HUES48 (cell line): ENCODE data around the gene CTDP1.
"Not testable (repeated sequence)": the region's sequence is repeated elsewhere in the genome, so short reads cannot be mapped to it uniquely, and the experiment has no call there.

Source experiments
- H3K27ac ChIP-seq: one replicate; pipeline ENCODE4 v1.7.0; 2013; ENCODE audit warnings: low read depth, low read length, inconsistent platforms
- H3K27me3 ChIP-seq: 2 replicates; pipeline ENCODE4 v1.6.1; 2013; ENCODE audit warnings: mild to moderate bottlenecking, low read length; ENCODE audit not compliant: control insufficient read depth, insufficient read depth
- H3K36me3 ChIP-seq: 2 replicates; pipeline ENCODE4 v1.6.1; 2013; ENCODE audit warnings: low read length; ENCODE audit not compliant: control insufficient read depth, insufficient read depth
- H3K4me1 ChIP-seq: 2 replicates; pipeline ENCODE4 v1.6.1; 2013; ENCODE audit warnings: mild to moderate bottlenecking, low read length; ENCODE audit not compliant: control insufficient read depth, insufficient read depth
- H3K4me3 ChIP-seq: 2 replicates; pipeline ENCODE4 v1.5.1; 2013; ENCODE audit warnings: mild to moderate bottlenecking, low read depth, low read length
- H3K9ac ChIP-seq: 2 replicates; pipeline ENCODE4 v1.6.1; 2013; ENCODE audit warnings: mild to moderate bottlenecking, low read depth, low read length, moderate library complexity
- H3K9me3 ChIP-seq: 2 replicates; pipeline ENCODE4 v1.6.1; 2013; ENCODE audit warnings: low read length; ENCODE audit not compliant: control insufficient read depth, insufficient read depth

The CTDP1 gene

DNA sequence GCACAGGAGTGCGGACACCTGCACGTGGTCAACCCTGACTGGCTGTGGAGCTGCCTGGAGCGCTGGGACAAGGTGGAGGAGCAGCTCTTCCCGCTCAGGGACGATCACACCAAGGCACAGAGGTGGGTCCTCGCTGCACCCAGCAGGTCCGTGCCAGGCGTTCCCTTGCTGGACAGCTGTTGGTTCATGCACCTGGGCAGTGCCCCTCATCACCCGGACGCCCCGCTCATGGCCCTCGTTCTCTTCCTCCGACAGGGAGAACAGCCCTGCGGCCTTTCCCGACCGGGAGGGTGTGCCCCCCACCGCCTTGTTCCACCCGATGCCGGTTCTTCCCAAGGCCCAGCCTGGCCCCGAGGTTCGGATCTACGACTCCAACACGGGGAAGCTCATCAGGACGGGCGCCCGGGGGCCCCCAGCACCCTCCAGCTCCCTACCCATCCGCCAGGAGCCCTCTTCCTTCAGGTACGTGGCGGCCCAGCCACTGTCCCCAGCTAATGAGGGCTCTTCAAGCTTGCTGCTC, 38.0 kb downstream of the CTDP1 start:
- Histone ChIP-seq H3K4me1 (no peaks in the 10 kb centered on the region), H3K36me3 (peaks cover 81% of the 10 kb centered on the region), H3K27me3 (no peaks in the 10 kb centered on the region), H3K9me3 (no peaks in the 10 kb centered on the region), H3K9ac (no peak overlapping the region), H3K4me3 (no peak overlapping the region), H3K27ac (no peak overlapping the region)

DNA sequence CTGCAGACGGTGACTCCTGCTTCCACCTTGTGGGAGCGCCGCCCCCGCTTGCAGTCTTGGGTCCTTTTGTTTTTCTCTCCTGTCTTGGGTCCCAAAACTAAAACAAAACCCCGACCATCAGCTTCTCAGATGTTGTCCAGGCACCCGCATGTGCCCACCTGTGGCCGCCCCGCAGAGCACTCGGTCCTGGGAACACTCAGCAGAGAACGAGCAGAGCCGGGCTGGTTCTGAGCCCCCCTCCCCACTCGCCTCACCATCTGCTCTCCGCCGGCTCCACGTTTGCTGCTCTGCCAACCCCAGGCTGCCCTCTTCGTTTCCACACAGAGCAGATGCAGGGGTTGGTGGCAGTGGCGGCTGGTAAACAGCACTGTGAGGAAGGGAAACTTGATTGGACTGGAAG, 38.5 kb downstream of the CTDP1 start:
- H3K4me1 ChIP-seq = no peaks in the 10 kb centered on the region
- H3K27ac ChIP-seq = no peak overlapping the region
- no peak overlapping the region for H3K4me3 ChIP-seq
- H3K36me3 ChIP-seq = peaks cover 75% of the 10 kb centered on the region
- H3K9me3 ChIP-seq = no peaks in the 10 kb centered on the region
- no peak overlapping the region for H3K9ac ChIP-seq
- H3K27me3 ChIP-seq = no peaks in the 10 kb centered on the region

DNA sequence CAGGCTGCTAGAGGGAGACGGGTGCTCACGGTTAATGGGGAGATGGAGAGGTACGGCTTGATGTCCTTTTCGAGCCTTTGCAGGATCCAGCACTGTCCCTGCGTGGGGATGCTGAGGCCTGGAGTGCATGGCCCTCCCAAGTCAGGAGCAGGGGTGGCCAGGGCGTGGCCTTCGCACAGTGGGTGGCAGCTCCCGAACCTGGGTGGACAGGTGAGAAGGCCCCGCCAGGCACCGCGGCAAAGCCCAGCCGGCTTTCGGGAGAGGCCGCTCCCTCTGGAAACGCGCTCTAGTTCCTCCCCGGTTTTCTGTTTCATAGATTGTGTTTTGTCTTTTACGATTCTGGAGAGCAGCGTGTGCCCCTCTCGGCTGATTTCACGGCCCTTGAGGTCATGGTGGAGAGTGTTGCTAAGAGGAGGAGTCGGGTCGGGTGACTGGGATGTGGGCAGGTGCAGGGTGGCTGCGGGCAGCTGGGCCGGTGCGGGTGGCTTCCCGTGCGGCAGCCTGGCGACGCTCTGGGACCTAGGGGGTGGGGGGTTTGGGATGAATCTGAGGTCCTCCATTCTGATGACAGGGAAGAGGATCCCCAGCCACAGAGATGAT, 39.4 kb downstream of the CTDP1 start:
- Histone ChIP-seq H3K27ac (no peak overlapping the region), H3K4me1 (no peaks in the 10 kb centered on the region), H3K4me3 (no peak overlapping the region), H3K36me3 (peaks cover 72% of the 10 kb centered on the region), H3K9me3 (no peaks in the 10 kb centered on the region), H3K9ac (no peak overlapping the region), H3K27me3 (no peaks in the 10 kb centered on the region)

GRCh38 chr18:79719478-79720358, 40.1 kb downstream of the CTDP1 start:
- not testable (repeated sequence) for H3K27me3 ChIP-seq, H3K9ac ChIP-seq, H3K4me3 ChIP-seq, H3K27ac ChIP-seq, H3K9me3 ChIP-seq, H3K4me1 ChIP-seq
- peaks cover 68% of the 10 kb centered on the region for H3K36me3 ChIP-seq

- H3K36me3 ChIP-seq = peaks cover 62% of the 10 kb centered on the region
- no peaks in the 10 kb centered on the region for H3K27me3 ChIP-seq
- H3K27ac ChIP-seq = no peak overlapping the region
- H3K9ac ChIP-seq = no peak overlapping the region
- no peaks in the 10 kb centered on the region for H3K4me1 ChIP-seq
- H3K4me3 ChIP-seq = no peak overlapping the region
- H3K9me3 ChIP-seq = no peaks in the 10 kb centered on the region
Observed at GRCh38 chr18:79720359-79720733, 40.7 kb downstream of the CTDP1 start.

- H3K36me3 ChIP-seq = peaks cover 41% of the 10 kb centered on the region
- no peaks in the 10 kb centered on the region for H3K27me3 ChIP-seq
- H3K9ac ChIP-seq = no peak overlapping the region
- no peak overlapping the region for H3K27ac ChIP-seq
- no peaks in the 10 kb centered on the region for H3K4me1 ChIP-seq
- no peaks in the 10 kb centered on the region for H3K9me3 ChIP-seq
- H3K4me3 ChIP-seq = no peak overlapping the region
Observed at GRCh38 chr18:79723036-79723435, 43.4 kb downstream of the CTDP1 start.

- Histone ChIP-seq H3K9me3 (no peaks in the 10 kb centered on the region), H3K4me3 (no peak overlapping the region), H3K9ac (no peak overlapping the region), H3K4me1 (no peaks in the 10 kb centered on the region), H3K27me3 (no peaks in the 10 kb centered on the region), H3K27ac (no peak overlapping the region), H3K36me3 (peaks cover 38% of the 10 kb centered on the region)
Observed at GRCh38 chr18:79723628-79724027, 44.0 kb downstream of the CTDP1 start.

DNA sequence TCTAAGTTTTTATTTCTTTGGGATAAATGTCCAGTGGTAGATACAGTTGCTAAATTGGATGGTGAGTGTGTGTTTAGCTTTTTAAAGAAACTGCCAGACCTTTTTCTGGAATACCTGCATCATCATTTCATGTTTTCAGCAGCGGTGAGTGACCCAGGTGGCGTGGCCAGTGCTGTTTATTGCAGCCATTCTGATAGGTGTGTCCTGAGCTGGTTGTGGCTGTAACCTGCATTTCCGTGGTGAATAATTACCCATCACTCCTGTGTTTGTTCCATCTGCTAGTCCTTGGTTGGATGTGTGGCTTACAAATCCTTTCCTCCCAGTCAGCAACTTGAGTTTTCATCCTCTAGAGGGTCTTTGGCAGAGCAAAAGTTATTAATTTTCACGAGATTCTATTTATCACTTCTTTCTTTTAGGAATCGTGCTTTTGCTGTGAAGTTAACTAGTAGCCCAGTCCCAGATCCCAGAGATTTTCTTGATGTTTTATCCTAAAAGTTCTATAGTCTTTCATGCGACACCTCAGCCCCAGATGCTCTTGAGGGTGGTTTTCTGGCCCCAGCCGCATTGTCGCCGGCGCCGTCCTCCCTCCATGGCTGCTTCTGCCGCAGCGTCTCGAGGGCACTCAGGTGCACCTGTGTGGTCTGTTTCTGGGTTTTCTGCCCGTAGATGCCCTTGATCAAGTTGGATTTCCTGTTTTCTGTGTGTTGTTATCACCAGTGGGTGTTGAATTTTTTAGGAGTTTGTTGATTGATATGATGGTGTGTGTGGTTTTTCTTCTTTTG, 44.9 kb downstream of the CTDP1 start:
- no peaks in the 10 kb centered on the region for H3K4me1 ChIP-seq
- H3K36me3 ChIP-seq = peaks cover 41% of the 10 kb centered on the region
- no peak overlapping the region for H3K4me3 ChIP-seq
- no peaks in the 10 kb centered on the region for H3K27me3 ChIP-seq
- no peak overlapping the region for H3K27ac ChIP-seq
- no peaks in the 10 kb centered on the region for H3K9me3 ChIP-seq
- no peak overlapping the region for H3K9ac ChIP-seq

DNA sequence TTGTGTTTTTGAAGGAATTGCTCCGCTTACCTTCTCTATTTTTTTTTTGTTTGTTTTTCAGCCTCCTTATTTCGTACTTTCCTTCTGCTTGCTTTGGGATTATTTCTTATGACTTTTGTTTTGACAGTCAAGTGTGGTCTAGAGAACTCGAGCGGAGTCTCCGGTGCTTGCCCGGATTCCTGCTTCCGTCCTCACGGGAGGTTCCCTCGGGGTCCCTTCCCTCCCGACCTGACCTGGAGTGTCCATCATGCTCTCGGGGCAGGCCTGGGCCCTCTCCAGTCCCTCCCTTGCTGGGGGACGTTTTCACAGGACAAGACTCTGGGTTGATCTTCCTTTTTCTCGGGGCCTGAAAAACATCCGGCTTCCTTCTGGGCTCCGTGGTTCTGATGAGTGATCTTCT, 45.9 kb downstream of the CTDP1 start:
- no peak overlapping the region for H3K4me3 ChIP-seq
- peaks cover 41% of the 10 kb centered on the region for H3K36me3 ChIP-seq
- no peaks in the 10 kb centered on the region for H3K9me3 ChIP-seq
- no peaks in the 10 kb centered on the region for H3K4me1 ChIP-seq
- H3K27me3 ChIP-seq = no peaks in the 10 kb centered on the region
- H3K9ac ChIP-seq = no peak overlapping the region
- no peak overlapping the region for H3K27ac ChIP-seq

DNA sequence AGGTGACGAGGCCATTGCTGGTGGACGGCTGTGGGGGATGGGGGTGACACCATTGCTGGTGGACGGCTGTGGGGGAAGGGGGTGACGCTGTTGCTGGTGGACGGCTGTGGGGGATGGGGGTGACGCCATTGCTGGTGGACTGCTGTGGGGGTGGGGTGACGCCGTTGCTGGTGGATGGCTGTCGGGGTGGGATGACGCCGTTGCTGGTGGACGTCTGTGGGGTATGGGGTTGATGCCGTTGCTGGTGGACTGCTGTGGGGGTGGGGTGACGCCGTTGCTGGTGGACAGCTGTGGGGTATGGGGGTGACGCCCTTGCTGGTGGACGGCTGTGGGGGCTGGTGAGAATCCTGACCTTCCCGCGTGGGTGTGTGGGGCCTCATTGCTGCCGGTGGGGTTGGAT, 47.1 kb downstream of the CTDP1 start:
- Histone ChIP-seq H3K27me3 (no peaks in the 10 kb centered on the region), H3K4me1 (no peaks in the 10 kb centered on the region), H3K9me3 (peaks cover 6% of the 10 kb centered on the region), H3K36me3 (peaks cover 44% of the 10 kb centered on the region), H3K9ac (no peak overlapping the region), H3K27ac (no peak overlapping the region), H3K4me3 (no peak overlapping the region)

- H3K27me3 ChIP-seq = no peaks in the 10 kb centered on the region
- peaks cover 45% of the 10 kb centered on the region for H3K36me3 ChIP-seq
- H3K4me1 ChIP-seq = no peaks in the 10 kb centered on the region
- H3K27ac ChIP-seq = no peak overlapping the region
- H3K9me3 ChIP-seq = peaks cover 11% of the 10 kb centered on the region
- H3K4me3 ChIP-seq = no peak overlapping the region
- no peak overlapping the region for H3K9ac ChIP-seq
Observed at GRCh38 chr18:79727211-79727610, 47.6 kb downstream of the CTDP1 start.
